ENCODE measurements around the gene KLHL30. TPM values are rescaled to one million over a fixed set of nuclear protein-coding genes. Genes with fewer than 3 reads are reported as not detected.

Gene KLHL30
- total RNA-seq, 4 donors from 2014 or later = 0.14 to 5.6 TPM; not detected in 2

- no peaks in the 10 kb centered on the region for H3K4me1 ChIP-seq
- WGBS, 2 donors (ENCODE audit: low coverage in 1 of 2) = 32% methylated on average over 14 of the region's 15 CpGs; no CpG with 5 or more reads in 1 of the 2 donors
- H3K9me3 ChIP-seq = no peaks in the 10 kb centered on the region
- H3K4me3 ChIP-seq = no peak overlapping the region
- no peak overlapping the region for H3K27ac ChIP-seq
- no peak for DNase-seq
- TF ChIP-seq POLR2AphosphoS5 (IDR thresholded peaks at IDR 0.05) = no peak
- no peak for TF ChIP-seq POLR2A (IDR thresholded peaks at IDR 0.05)
- TF ChIP-seq CTCF (IDR thresholded peaks at IDR 0.05) = no peak
- no peak for TF ChIP-seq EP300 (IDR thresholded peaks at IDR 0.05; ENCODE audit: low read depth)
- intact Hi-C loops (cut with DNase I; ENCODE audit: low total_unique reads) (no loop called here), in situ Hi-C loops (cut with MboI; ENCODE audit: low pct_ligation_motif_present in 1 of 4, low pct_unique_long_range_greater_than_20kb in 1 of 4, low sequenced_read_pairs in 3 of 4) (no loop called here)
- H3K27me3 ChIP-seq = peaks cover 8% of the 10 kb centered on the region
- no peaks in the 10 kb centered on the region for H3K36me3 ChIP-seq
Observed at GRCh38 chr2:238119756-238120462, 18.6 kb upstream of the KLHL30 start.

DNA sequence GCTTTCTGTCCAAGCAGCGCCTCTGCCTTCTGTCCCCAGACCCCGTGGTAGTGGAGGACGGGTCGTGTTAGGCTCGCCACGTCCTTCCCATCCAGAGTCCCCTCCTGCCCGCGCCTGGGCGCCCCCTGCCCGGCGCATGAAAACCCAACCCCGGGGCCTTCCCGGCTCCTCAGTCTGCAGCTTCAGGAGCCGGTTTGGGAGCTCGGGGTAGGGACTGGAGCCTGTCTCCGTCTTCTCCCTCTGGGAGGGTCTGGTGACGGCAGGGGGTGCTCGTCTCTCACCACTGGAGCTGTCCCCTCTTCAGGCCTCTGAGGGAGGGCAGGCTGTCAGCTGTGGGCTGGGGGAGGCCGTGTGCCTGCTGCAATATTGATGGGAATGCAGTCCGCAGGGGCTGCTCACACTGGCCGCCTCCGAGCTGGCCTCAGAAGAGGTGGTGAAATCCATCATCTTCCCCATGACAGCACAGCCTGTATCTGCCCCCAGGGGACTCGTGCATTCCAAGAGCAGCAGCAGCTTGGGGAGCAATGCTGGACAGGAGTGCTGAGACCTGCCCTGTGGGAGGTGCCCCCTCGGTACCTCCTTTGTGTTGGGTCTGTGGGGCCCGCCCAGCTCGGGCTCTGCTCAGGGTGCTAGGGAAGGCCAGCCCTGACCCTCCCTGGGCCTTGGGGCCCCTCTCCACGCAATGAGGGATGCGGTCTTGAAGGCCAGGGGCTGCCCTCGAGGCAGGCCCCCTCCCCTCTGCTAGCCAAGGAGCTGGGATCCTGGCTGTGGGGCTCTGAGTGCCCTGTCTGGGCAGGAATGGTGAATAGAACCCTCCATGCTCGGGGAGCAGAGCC lies 17.8 kb upstream of the KLHL30 start:
- WGBS, 2 donors (ENCODE audit: low coverage in 1 of 2) = 40% methylated on average over 26 of the region's 30 CpGs; no CpG with 5 or more reads in 1 of the 2 donors
- no peak for DNase-seq
- in situ Hi-C loops (cut with MboI; ENCODE audit: low pct_ligation_motif_present in 1 of 4, low pct_unique_long_range_greater_than_20kb in 1 of 4, low sequenced_read_pairs in 3 of 4) = no loop called here

DNA sequence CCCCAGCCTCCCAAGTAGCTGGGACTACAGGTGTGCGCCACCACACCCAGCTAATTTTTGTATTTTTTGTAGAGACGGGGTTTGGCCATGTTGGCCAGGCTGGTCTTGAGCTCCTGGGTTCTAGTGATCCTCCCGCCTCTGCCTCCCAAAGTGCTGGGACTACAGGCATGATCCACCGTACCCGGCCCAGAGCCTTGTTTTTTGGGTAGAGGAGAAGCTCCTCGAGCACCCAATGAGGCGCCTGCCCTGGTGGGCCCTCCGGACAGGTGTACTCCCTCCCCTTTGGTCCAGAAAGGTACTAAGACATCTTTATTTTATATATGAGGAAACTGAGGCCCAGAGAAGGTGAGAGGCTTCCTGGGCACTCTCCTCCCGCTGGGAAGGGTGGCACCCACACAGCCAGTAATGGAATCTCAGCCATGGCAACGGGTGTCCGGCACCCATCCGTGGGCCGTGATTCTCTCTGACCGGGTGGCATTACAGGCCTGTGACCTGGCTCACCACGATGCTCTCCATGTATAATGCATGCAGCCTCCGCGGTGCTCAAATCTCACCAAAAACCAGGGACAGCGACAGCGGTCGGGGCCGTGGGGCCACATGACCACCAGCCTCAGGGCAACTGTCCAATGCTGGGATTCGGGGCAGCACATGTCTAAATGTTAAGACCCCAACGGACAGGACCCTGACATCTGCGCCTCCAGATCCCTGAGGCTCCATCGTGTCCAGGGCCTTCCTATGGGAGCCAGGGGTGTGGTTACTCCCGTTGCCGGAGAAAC lies 16.8 kb upstream of the KLHL30 start:
- TF ChIP-seq EP300 (IDR thresholded peaks at IDR 0.05; ENCODE audit: low read depth) = no peak
- no peak for TF ChIP-seq POLR2AphosphoS5 (IDR thresholded peaks at IDR 0.05)
- TF ChIP-seq CTCF (IDR thresholded peaks at IDR 0.05) = no peak
- H3K9me3 ChIP-seq = no peaks in the 10 kb centered on the region
- in situ Hi-C loops (cut with MboI; ENCODE audit: low pct_ligation_motif_present in 1 of 4, low pct_unique_long_range_greater_than_20kb in 1 of 4, low sequenced_read_pairs in 3 of 4) (no loop called here), intact Hi-C loops (cut with DNase I; ENCODE audit: low total_unique reads) (no loop called here)
- no peak overlapping the region for H3K4me3 ChIP-seq
- no peak for DNase-seq
- WGBS, 2 donors (ENCODE audit: low coverage in 1 of 2) = 80 to 83% methylated on average over 2 to 25 of the region's 27 CpGs
- no peak overlapping the region for H3K27ac ChIP-seq
- H3K4me1 ChIP-seq = no peaks in the 10 kb centered on the region
- H3K27me3 ChIP-seq = peaks cover 8% of the 10 kb centered on the region
- no peaks in the 10 kb centered on the region for H3K36me3 ChIP-seq

More for the DNA sequence above, 17.8 kb upstream of the KLHL30 start:
- Histone ChIP-seq H3K27me3 (peaks cover 8% of the 10 kb centered on the region), H3K36me3 (no peaks in the 10 kb centered on the region), H3K4me1 (no peaks in the 10 kb centered on the region), H3K4me3 (no peak overlapping the region), H3K9me3 (no peaks in the 10 kb centered on the region), H3K27ac (no peak overlapping the region)
- intact Hi-C loops (cut with DNase I; ENCODE audit: low total_unique reads) = no loop called here
- no peak for TF ChIP-seq POLR2AphosphoS5 (IDR thresholded peaks at IDR 0.05)
- no peak for TF ChIP-seq CTCF (IDR thresholded peaks at IDR 0.05)
- no peak for TF ChIP-seq EP300 (IDR thresholded peaks at IDR 0.05; ENCODE audit: low read depth)
- TF ChIP-seq POLR2A (IDR thresholded peaks at IDR 0.05) = no peak

Data from transverse colon (tissue), 4 donors.